Activated CD8-positive, alpha-beta memory T cell treated with anti-CD3 and anti-CD28 coated beads for 1 hour (primary cell): ENCODE results near the gene SAFB.

ENCODE experiments used
- DNase-seq, 2 donors: peaks; one replicate each; pipeline ENCODE4 v3.0.0-alpha.2; 2020; ENCODE audit warnings: low read depth in 1 of 2; ENCODE audit errors: extremely low read depth in 1 of 2

SAFB gene

DNA sequence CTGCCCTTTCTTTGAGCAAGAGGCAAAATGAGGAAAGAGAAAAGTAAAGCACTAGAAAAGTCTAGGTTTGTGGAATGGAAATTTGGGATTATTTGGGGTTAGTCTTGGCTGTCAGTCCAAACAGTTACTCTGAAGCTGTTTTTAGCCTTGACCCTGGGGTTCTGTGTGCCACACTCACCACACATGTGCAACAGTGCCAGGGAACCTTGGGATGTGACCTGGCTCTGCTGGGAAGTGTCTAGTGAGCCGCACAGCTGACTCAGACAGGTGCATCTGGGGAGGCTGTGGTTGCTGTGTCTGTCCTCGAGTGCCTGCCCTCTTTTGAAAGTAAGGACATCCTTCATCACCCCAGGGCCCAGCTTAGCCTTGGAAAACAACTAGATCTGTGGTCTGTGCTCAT, 41.6 kb downstream of the SAFB start:
- no peak for DNase-seq

DNA sequence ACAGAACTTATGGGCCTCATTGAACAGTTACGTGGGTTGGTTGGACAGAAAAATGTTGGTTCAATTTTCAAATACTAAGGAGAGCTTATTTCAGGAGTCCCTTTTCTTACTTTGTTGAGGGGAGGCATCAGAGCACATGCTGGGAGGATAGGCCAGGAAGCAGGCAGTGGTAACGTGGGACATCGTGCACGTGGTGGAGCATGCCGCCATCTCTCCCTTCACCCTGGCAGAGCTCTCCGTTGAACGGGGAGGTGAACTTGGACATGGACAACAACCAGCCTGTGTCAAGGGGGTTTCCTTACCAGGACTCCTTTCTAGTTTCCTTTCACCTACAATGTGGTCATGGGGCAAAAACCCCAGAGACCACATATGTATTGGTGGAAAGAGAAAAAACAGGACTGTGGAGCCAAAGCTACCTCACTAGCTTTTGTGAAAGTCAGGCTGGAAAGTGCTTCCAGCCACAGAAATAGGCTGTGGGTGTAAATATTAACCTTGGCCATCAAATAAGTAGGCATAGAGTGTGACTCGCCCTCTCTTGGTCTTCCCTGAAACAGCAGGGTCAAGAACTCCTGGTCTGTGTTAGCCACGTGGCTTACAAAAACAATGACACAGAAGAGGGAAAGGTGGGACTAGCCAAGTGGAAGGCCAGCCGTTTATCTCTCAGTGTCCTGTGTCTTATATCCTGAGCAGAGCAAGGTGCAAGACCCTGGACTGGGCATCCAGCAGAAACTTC, 43.1 kb downstream of the SAFB start:
- DNase-seq, result no peak

DNA sequence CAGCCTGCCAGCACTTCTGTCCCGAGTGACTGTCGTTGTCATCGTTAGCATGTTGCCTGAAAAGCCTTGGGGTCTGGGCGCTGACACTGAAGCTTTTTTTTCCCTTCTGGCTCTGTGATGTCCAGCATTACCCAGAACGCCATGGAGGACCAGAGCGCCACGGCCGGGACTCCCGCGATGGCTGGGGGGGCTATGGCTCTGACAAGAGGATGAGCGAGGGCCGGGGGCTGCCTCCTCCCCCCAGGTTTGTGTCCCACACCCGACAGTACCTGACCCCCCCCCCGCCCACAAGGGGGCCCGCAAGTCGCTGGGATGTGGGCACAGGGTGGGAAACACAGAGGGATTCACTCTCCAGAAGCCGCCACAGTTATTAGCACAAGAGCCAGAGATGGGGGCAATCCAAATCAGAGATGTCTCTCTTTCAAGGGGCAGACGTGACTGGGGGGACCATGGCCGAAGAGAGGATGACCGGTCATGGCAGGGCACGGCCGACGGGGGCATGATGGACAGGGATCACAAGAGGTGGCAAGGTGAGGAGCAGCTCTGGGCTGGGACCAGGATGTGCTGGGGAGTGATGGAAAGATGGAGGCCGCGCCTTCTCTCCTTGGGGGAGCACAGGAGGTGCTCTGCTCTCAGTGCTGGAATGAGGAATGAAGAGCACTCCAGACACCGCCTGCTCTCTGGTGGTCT, 44.2 kb downstream of the SAFB start:
- DNase-seq, result no peak

DNA sequence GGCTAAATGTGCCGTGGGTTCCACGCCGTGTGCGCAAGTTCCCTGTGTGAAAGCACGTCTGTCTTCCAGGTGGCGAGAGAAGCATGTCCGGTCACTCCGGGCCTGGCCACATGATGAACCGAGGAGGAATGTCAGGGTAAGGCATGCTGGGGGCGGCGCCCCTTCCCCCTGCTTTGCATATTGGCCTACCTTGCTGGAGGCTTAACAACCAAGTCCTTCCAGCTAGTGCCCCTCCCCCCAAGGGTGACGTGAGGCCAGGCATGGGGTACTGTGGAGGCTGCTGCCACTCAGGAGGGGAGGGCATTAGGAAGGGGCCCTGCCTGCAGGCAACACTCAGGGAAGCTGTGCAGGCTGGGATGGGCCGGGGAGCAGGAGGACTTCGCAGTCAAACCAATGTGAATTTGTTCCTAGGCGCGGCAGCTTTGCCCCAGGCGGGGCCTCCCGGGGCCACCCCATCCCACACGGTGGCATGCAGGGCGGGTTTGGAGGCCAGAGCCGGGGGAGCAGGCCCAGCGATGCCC, 44.9 kb downstream of the SAFB start:
- no peak for DNase-seq

DNA sequence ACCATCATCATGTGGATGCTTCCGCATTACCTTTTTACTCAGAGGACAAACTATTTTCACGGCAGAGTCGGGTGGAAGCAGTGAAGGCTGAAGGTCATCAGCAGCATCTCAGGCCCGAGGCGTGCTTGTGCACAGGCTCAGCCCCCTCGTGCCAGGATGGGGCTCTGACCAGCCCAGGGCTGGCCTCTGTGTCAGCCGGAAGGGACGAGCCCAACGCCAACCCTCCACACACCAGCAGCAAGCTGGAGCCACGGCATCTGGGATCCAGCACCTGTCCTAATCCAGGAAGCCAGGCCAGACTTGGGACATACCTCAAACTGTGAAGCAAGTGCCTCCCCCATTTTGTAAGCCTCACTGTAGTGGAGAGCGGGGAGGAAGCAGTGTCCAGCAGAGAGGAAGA, 46.3 kb downstream of the SAFB start:
- DNase-seq, result no peak

DNA sequence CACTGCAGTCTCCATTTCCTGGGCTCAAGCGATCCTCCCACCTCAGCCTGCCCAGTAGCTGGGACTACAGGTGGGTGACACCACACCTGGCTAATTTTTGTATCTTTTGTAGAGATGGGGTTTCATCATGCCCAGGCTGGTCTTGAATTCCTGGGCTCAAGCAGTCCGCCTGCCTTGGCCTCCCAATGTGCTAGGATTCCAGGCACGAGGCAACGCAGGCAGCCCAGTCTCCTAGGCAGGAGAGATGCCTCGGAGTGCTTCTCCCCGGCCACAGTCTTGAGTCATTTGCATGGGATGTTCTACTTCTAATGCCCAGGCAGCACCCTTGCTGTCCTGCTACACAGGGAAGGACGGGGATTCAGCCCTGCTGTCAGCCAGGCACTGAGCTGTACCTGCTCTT, 48.7 kb downstream of the SAFB start:
- no peak for DNase-seq

DNA sequence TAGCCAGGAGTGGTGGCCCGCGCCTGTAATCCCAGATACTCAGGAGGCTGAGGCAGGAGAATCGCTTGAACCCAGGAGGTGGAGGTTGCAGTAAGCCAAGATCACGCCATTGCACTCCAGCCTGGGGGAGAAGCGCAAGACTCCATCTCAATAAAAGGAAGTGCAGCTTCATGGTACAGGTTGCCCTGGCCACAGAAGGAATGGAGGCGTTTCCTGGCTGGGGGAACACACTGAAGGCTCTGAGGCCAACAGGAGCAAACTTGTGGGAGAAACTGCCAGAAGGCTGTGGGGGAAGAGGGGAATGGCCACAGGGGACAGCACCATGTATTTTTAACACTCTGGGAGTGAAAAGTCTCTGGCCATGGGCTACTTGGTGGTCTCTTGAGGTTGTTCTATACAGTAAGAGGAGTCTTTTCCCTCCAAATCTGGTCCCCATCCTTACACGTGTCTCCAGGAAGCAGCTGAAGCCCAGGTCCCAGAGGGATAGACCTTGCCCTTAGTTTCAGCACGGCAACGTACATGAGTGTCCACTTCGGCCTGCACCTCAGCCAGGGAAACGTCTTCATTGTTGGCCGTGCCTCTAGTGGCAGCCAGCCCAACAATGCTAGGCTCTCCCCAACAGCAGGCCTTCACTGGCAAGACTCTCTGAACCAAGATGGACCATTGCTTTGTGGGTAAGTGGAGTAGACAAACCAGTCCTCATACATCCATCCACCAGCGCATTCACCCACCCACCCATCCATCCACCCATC, 50.0 kb downstream of the SAFB start:
- no peak for DNase-seq

DNA sequence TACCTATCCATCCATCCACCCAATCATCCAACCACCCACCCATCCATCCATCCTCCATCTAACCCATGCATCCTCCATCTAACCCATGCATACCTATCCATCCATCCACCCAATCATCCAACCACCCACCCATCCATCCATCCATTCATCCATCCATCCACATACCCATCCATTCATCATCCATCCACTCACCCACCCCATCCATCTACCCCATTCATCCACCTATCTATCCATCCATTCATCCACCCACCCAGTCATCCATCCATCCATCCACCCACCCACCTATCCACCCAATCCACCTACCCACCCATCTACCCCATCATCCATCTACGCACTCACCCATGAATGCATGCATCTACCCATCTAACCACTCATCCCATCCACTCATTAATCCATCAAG, 50.9 kb downstream of the SAFB start:
- DNase-seq, result no peak

DNA sequence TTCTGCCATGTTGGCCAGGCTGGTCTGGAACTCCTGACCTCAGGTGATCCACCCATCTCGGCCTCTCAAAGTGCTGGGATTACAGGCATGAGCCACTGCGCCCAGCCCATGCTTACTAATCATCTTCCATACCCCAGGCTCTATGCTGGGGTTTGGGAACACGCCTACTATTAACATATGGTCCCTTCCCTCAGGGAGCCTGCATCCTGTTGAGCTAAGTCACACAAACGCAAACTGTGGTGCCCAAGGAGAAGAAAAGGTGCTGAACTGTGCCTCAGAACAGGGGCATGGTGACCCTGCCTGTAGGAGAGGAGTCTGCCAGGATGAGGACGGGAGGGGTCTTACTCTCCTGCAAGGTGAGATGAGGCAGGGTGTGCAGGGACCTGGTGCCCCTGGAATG, 51.8 kb downstream of the SAFB start:
- DNase-seq, result no peak

DNA sequence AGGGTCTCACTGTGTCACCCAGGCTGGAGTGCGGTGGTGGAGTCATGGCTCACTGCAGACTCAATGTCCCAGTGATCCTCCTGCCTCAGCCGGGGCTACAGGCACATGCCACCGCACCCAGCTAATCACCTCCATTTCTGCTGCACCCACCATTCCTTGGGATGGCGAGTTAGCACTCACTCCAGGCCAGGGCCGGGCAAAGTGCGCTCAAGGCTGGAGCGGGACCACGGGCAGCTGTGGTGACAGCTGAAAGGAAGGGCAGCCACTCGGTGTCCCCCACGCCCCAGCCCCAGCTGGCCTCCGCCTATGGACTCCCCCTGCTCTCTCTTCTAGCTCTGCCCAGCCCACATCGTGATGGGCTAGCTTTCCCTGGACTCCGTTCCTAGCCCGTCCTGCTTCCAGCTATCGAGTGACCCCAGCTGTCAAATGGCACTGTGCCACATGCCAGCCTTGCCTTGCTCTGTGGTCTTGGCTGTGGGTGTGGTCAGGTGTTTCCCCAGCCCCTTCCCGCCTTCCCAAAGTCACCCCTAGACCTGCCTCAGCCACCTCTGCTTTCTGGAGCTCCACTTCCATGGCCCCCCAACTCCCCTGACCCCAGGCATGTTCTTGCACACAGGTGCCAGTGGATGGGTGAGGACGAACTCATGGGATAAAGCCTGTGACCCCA, 53.4 kb downstream of the SAFB start:
- DNase-seq, result no peak

DNA sequence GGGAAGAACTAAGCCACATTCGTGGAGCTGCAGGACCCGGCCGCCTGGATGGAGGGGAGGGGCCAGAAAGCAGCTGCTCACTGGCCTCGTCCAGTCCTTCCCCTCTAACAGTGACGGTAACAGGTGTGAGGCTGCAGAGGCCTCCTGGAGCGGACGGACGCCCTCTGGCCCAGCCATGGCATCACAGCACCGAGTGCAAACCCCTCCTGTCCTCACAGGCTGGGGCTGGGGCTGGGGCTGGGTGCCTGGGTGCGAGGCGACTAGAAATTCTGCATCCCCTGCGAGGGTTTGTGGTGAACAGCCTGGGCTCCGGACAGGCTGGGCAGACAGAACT, 53.9 kb downstream of the SAFB start:
- DNase-seq, result no peak

DNA sequence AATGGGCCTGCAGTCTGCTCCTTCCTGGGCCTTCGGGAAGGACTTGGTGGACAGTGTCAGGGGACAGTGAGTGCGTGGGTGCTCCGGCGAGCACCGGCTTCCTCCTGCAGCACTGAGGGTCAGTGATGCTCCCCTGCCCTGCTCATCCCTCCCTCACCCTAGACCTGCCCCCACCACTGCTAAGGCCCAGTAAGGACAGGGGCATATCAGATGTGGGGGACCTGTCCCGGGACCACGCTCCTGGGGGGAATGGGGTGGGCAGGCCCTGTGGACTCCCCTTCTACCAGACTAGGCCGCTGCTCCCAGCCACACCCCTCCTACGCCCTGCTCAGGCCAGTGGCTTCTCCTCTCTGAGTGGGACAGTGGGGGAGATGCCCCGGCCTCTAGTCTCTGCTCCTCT, 54.3 kb downstream of the SAFB start:
- DNase-seq, result no peak

DNA sequence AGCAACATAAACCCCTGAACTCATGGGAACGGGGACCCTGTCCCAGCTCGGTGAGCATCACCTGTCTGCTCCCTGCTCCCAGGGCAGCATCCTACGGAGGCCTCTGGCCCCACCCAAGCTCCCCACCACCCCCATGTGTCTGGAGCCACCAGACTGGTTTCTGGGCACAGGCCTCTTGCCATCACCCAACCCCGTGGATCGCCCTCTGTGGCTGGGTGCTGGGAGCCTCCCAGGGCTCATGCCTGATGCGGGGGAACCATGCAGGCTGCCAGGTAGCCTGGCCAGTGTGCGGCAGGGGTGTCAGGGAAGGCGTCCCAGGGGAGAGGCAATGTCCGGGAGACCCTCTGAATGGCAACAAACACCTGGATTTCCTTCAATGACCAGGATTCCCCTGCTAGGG, 54.7 kb downstream of the SAFB start:
- DNase-seq, result no peak

DNA sequence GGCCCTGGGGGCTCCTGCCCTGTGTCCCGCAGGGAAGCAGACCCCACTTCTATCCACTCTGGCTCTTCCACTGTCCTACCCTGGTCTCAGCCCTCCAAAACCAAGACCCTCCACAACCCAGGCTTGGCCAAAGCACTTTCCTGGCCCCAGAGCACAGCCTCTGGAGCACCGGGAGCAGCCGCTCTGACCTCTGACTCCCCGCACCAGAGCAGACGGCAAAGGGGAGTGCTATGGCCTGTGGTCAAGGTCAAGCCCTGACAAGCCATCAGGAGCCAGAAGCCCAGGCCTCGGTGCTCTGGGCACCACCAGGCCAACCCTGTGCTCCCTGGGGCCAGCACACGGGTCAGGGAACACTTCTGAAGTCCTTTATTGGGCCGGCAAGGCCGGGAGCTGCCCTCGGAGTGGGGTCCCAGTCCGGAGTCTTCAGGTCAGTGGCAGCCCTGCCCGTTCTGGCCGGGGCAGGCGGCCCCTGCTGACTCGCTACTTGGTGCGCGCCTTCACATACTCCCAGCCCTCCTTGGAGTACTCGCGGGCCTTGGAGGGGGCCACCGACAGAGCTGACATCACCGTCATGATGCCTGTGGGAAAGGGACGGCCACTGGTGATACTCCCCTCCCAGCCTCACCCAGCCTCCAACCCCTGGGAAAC, 55.3 kb downstream of the SAFB start:
- no peak for DNase-seq

DNA sequence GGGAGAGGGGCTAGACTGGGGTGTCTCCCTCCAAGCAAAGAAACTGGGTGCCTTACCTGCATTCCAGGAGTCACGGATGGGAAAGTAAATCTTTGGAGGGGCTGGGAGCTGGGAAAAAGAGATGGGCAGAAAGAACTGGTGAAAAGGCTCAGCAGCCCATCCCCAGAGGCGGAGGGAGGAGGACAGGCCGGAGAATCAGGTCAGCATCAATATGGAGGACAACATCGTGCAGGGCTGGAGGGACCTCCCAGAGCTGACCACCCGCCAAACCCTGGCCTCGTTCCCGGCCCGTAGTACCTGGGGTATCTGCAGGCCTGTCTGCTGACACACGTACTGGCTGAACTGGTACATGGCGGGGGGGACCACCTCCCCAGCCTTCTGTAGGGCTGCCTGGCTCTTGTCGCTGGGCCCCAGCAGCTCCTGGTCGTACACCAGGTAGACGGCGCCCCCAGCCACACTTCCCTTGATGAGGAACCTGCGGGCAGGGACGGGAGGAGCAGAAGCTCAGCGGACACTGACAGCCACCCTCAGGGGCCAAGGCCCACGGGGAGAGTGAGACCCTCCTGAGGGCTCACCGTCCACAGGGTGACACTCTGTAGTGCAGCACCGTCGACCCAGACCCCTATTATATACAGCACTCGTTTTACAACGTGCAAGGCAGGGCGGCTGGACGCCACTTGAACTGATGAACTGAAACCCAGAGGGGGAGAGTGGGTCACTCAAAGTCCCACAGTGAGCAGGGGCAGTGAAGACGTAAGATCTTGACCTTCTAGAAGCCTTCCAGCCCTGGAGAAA, 56.6 kb downstream of the SAFB start:
- no peak for DNase-seq

DNA sequence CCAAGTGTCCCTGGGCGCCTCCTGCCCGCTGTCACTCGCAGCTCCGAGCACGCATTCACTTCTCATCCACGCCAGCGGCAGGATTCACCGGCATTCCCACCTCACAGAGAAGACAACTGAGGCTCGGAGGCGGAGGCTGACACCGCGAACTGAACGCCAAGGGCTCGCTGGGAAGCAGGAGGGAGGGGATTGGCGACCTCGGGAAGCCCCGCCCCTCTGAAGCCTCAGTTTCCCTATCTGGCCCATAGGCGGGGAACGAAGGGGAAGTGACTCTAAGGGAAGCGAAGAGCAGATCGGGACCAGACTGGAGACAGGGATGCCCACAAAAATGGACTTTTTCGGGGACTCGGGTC, 57.2 kb downstream of the SAFB start:
- no peak for DNase-seq

DNA sequence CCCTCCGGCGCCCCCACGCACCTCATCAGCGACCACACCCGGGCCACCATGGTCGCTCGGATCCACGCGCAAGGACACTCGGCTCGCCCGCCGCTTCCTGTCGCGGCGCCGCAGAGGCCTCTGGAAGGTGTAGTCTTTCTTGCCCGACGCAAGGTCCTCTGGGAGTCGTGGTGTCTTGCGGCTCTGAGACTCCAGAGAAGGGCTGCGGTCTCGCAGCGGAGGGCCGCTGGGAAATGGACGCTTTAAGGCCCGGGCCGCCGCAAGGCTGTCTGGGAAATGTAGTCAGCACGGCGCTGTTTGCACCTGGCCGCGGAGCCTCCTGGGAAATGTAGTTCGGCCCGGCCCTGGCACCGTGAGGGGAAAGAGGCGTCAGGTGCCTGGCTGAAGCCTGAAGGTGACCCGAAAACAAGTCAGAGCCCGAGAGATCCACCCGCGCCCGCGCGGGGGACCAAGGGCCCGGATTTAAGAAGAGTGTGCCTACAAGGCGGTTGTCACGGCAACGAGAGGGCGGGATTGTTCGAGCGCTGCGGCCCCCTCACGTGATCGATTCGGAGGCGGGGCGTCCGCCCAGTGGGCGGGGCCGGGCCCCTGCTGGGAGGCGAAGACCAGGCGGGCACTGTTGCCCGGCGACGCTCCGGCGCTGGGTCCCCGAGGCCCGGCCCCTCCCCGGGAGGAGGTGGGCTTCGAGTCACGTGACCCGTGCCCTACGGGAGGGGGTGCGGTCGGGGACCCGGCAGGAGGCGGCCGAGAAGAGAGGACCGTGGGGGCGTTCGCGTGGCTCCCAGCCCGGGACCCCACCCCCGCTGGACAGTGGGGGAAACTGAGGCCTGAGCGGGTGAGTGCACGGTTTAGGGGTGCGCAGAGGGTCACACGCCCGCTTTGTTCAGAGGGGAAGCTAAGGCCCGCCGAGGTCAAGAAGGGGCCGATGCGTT, 57.8 kb downstream of the SAFB start, which contains the start of the genes HSD11B1L and MICOS13:
Gene HSD11B1L, plus strand, starts transcription at position 591 of the 932 bp plus-strand sequence. CDS start 3,806 bp downstream, outside the sequence.
Gene MICOS13, minus strand, starts transcription at position 80 of the 932 bp plus-strand sequence. Its CDS starts 30 bp downstream, at position 50.
- DNase-seq, result peak; percentile 94 to 96

DNA sequence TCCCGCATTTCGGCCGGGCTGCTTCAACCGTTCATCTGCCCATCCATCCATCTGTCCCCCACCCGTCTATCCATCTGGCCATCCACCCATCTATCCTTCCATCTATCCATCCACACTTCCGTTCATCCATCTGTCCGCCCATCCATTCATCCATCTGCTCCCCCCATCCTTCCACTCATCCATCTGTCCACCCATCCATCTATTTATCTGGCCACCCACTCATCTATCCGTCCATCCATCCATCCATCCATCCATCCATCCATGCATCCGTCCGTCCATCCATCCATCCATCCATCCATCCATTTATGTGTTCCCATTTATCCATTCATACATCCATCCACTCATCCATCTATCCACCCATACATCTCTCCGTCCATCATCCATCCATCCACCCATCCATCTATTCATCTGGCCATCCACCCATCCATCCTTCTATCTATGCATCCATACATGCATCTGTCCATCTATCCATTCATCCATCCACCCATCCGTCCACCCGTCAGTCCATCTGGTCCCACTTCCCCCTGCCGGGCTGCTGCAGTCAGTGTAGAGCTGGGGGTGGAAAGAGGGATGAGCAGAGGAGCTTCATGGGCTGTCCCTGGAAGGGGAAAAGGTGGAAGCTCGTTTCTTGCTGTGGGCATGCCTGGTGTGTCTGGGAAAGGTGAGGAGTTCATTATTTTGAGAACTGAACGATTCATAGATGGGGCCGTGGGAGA, 58.7 kb downstream of the SAFB start:
- no peak for DNase-seq
